Esophagus (tissue), 2 donors: ENCODE measurements around the gene KREMEN1. TPM values are rescaled to one million over a fixed set of nuclear protein-coding genes. Genes with fewer than 3 reads are reported as not detected.

Experiments
- H3K27ac ChIP-seq, 2 donors: one replicate each; pipeline ENCODE4 v1.5.1; 2013; ENCODE audit warnings: low read depth in 2 of 2, mild to moderate bottlenecking in 2 of 2, inconsistent platforms in 1 of 2, low read length in 1 of 2, moderate library complexity in 1 of 2
- H3K27me3 ChIP-seq, 2 donors: one replicate each; pipeline ENCODE4 v1.6.1; 2013; ENCODE audit warnings: low read length in 2 of 2, control low read depth in 1 of 2, mild to moderate bottlenecking in 1 of 2; ENCODE audit not compliant: insufficient read depth in 2 of 2, control insufficient read depth in 1 of 2
- H3K36me3 ChIP-seq, 2 donors: one replicate each; pipeline ENCODE4 v1.6.1; 2013; ENCODE audit warnings: low read length in 1 of 2; ENCODE audit not compliant: control insufficient read depth in 2 of 2, insufficient read depth in 2 of 2
- H3K4me1 ChIP-seq, 2 donors: one replicate each; pipeline ENCODE4 v1.6.1; 2013; ENCODE audit warnings: low read length in 1 of 2; ENCODE audit not compliant: control insufficient read depth in 2 of 2, insufficient read depth in 2 of 2
- H3K4me3 ChIP-seq, 2 donors: one replicate each; pipeline ENCODE4 v1.5.1; 2013; ENCODE audit warnings: low read length in 2 of 2, mild to moderate bottlenecking in 2 of 2, low read depth in 1 of 2, moderate library complexity in 1 of 2
- H3K9me3 ChIP-seq, 2 donors: one replicate each; pipeline ENCODE4 v1.6.1; 2013; ENCODE audit warnings: mild to moderate bottlenecking in 2 of 2, low read depth in 1 of 2, low read length in 1 of 2, moderate library complexity in 1 of 2; ENCODE audit not compliant: control insufficient read depth in 2 of 2, insufficient read depth in 1 of 2
- WGBS, 2 donors: extraction: QIAGEN DNeasy Blood & Tissue Kit; methylation state at CpG; one replicate each; pipeline ENCODE4 v1.1.7; 2013; 5-methylcytosine and 5-hydroxymethylcytosine counted together
- polyA plus RNA-seq, 2 donors: library from polyadenylated mRNA; stranded (reverse); fragments of 200-250 nt; gene quantifications; one replicate each; pipeline ENCODE4 v1.2.3, GENCODE V29; 2013
- donor health status: healthy with polysubstance abuse.
- donor health status: Bipolar disorder and iron deficiency.

Gene KREMEN1
- polyA plus RNA-seq, 2 donors = 29.1 to 31.4 TPM

DNA sequence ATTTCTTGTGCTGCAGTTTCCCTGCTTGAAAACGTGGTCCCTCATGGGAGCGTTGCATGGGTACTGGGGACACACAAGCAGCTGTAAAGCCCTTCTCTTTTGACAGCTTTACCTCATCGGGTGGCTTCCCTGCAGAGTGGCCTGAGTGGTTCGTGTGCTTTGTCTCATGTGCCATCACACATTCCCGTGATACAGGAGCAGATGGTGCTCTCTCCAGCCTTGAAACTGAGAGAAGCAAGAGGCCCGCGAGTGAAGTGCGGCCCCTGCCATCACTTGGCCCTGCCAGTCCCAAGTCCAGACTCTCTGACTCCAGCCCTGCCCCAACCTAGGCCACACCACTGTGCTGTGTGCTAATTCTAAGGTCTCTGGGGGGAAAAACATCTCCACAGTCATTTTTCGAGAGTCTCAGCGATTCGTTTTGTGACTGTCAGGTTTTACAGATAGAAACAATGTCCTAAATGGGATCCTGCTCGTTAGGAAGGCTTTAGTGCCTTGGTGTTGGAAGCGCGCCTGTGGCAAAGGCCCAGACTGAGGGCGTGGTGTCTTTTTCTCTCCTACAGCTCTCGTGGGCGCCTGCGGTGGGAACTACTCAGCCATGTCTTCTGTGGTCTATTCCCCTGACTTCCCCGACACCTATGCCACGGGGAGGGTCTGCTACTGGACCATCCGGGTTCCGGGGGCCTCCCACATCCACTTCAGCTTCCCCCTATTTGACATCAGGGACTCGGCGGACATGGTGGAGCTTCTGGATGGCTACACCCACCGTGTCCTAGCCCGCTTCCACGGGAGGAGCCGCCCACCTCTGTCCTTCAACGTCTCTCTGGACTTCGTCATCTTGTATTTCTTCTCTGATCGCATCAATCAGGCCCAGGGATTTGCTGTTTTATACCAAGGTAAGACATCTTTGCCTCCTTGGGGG lies 64.2 kb downstream of the KREMEN1 start:
- no peak overlapping the region for H3K4me3 ChIP-seq
- 82% methylated on average over 31 of the region's 31 CpGs for WGBS, 2 donors
- H3K9me3 ChIP-seq = peaks cover 0 to 2% of the 10 kb centered on the region in 2 donors
- no peak overlapping the region for H3K27ac ChIP-seq
- H3K36me3 ChIP-seq = peaks cover 9 to 28% of the 10 kb centered on the region in 2 donors
- H3K4me1 ChIP-seq = no peaks in the 10 kb centered on the region
- H3K27me3 ChIP-seq = no peaks in the 10 kb centered on the region

DNA sequence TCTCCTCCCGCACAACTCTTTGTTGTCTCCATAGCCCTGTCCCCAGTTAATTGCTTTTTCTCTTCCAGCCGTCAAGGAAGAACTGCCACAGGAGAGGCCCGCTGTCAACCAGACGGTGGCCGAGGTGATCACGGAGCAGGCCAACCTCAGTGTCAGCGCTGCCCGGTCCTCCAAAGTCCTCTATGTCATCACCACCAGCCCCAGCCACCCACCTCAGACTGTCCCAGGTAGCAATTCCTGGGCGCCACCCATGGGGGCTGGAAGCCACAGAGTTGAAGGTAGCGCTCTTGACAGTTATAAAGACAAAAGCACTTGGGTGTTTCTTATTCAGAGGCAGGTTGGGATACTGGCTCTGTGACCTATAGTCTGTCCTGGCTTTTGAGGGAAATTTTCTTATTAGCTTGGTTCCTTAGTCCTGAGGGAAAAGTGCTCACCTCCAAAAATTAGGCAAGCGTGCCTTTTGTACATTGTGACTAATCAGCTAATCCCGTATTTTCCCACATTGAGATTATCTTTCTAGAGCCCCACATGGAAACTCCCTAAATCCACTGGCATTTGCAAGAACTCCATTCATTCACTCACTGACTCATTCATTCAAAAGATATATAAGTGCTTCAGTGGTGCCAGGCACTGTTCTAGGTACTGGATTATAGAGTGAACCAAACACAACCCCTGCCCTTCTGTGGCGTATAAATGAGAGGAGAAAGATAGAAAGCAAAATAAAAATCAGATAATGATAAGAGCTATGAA lies 65.9 kb downstream of the KREMEN1 start:
- no peak overlapping the region for H3K27ac ChIP-seq
- H3K4me1 ChIP-seq = no peaks in the 10 kb centered on the region
- no peak overlapping the region for H3K4me3 ChIP-seq
- WGBS, 2 donors = 88 to 89% methylated on average over 13 of the region's 13 CpGs
- H3K36me3 ChIP-seq = peaks cover 9 to 30% of the 10 kb centered on the region in 2 donors
- no peaks in the 10 kb centered on the region for H3K27me3 ChIP-seq
- H3K9me3 ChIP-seq = peaks cover 0 to 2% of the 10 kb centered on the region in 2 donors

DNA sequence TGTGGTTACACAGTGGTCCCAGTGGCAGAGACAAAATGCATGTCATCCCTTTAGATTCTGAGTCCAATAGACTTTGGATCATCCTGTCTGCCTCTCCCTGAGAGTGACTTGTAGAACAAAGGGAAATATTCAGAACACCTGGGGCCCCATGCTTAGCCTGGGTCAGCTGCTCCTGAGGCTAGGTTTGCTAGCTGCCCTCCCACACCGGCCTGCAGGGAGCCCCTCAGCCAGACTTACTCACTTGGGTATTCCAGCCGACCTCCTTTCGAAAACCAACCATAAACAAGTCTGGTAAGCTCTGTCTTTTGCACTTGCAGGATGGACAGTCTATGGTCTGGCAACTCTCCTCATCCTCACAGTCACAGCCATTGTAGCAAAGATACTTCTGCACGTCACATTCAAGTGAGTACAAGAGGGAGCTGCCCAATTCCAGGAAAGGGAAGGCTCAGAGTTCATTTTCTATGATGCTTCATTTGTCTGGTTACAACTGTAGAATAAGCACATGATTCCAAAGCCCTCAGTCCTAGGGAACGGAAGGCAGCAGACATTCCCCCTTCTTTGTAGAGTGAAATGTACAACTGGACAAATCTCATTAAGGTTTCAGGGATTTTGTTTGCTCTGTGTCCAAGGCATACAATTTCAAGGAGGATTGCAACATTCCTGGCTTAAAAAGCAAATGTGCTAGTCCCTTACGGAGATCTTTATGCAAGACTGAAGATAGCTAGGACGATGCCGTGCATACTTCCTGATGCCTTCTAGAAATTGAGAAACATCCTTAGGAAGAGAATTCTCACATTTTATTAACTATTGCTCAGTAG lies 67.3 kb downstream of the KREMEN1 start:
- peaks cover 9 to 37% of the 10 kb centered on the region in 2 donors for H3K36me3 ChIP-seq
- no peaks in the 10 kb centered on the region for H3K27me3 ChIP-seq
- H3K4me1 ChIP-seq = peaks cover 0 to 2% of the 10 kb centered on the region in 2 donors
- H3K4me3 ChIP-seq = no peak overlapping the region
- 67 to 70% methylated on average over 8 of the region's 8 CpGs for WGBS, 2 donors
- H3K9me3 ChIP-seq = no peaks in the 10 kb centered on the region
- H3K27ac ChIP-seq = no peak overlapping the region

DNA sequence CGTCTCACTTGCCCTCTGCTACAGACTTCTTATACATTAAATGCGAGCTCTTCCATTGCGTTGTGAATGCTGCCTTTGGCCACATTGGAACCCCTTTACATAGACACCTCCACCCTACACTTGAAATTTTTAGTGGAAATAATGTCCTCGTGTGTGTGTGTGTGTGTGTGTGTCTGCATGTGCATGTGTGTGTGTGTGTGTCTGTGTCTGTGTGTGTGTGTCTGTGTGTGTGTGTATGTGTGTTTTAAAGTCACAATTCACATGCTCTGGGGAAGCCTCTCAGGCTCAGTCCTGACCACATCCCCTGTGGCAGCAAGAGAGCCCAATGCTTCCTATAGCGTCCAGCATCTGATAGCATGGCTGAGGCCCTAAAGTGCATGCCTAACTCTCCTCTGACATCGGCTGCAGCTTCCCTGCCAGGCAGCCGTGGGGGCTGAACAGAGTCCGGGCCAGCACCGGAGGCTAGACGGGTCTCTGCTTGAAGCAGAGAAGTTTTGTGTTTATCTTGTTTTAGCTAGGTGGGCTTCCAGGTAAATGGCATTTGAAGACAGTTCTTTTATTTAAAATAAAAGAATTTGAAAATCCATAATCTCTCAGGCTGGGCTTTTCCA lies 68.3 kb downstream of the KREMEN1 start:
- peaks cover 9 to 36% of the 10 kb centered on the region in 2 donors for H3K36me3 ChIP-seq
- no peak overlapping the region for H3K27ac ChIP-seq
- WGBS, 2 donors = 81 to 82% methylated on average over 10 of the region's 10 CpGs
- H3K4me1 ChIP-seq = peaks cover 0 to 8% of the 10 kb centered on the region in 2 donors
- no peak overlapping the region for H3K4me3 ChIP-seq
- H3K9me3 ChIP-seq = no peaks in the 10 kb centered on the region
- H3K27me3 ChIP-seq = no peaks in the 10 kb centered on the region

DNA sequence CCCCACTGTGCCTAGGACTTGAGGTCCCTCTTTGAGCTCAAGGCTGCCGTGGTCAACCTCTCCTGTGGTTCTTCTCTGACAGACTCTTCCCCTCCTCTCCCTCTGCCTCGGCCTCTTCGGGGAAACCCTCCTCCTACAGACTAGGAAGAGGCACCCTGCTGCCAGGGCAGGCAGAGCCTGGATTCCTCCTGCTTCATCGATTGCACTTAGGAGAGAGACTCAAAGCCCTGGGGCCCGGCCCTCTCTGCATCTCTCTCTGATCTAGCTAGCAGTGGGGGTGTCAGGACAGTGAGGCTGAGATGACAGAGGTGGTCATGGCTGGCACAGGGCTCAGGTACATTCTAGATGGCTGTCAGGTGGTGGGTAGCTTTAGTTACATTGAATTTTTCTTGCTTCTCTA lies 69.3 kb downstream of the KREMEN1 start:
- WGBS, 2 donors = 79 to 87% methylated on average over 5 of the region's 5 CpGs
- Histone ChIP-seq H3K4me3 (no peak overlapping the region), H3K27ac (no peak overlapping the region), H3K9me3 (no peaks in the 10 kb centered on the region), H3K4me1 (peaks cover 0 to 8% of the 10 kb centered on the region in 2 donors), H3K36me3 (peaks cover 9 to 39% of the 10 kb centered on the region in 2 donors), H3K27me3 (no peaks in the 10 kb centered on the region)

DNA sequence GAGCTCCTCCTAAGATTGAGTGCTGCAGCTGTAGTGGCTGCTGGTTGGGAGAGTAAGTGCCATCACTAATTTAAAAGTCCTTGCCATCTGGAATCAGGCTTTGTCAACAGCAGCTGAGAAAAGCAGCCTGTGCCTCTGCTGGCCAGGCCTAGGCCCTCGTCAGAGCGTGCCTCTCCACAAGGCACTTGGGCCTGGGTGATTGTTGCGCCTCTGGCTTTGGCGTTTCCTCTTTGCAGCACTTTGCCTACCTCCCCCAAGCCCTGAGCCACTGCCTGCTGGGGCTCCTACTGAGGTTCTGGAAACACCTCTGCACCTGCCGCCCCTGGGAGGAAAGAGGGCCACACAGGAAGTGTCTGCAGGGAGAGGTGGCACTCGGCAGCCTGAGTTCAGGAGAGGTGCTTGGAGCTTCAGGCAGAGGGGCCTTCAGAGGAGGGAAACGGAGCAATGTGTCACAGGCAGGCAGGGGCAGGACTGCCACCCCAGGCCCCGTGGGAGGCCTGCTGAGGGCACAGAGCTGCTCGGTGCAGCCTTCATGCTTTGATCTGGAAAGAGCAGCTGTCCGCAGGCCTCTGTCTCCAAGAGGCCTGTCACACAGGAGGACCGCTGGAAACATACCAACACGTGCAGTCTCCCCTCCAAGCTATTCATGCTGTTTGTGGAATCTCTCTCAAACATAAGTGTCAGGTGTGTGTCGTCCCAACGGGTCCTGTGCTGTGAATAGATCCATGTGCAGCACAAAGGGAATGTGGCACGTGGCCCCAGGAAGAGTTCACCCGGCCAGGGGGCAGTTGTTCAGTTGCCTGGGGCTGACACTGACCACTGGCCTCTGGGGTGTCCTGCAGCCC lies 71.3 kb downstream of the KREMEN1 start:
- Histone ChIP-seq H3K27me3 (no peaks in the 10 kb centered on the region), H3K36me3 (peaks cover 5 to 37% of the 10 kb centered on the region in 2 donors), H3K4me1 (peaks cover 0 to 8% of the 10 kb centered on the region in 2 donors), H3K4me3 (no peak overlapping the region), H3K27ac (no peak overlapping the region), H3K9me3 (no peaks in the 10 kb centered on the region)
- WGBS, 2 donors = 72 to 78% methylated on average over 16 of the region's 16 CpGs

DNA sequence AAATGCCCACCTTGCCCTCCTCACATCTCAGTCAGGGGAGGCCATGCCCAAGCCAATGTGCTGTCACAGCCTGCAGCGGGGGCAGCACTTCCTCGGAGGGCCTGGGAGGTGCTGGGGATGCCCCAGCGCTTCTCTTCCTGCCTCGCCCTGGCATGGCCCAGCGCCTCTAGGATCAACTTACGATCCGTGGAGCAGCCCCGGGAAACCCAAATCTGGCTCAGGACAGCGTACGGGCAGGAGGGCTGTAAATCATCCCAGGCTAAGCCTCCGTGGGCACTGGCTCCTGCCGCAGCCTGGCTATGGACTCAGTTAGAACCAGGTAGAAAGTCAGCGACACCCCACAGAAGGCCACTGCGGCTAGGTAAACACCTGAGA lies 71.9 kb downstream of the KREMEN1 start:
- Histone ChIP-seq H3K36me3 (peaks cover 5 to 37% of the 10 kb centered on the region in 2 donors), H3K9me3 (no peaks in the 10 kb centered on the region), H3K4me3 (no peak overlapping the region), H3K27ac (peak overlapping the region in 1 of 2 donors; percentile 22), H3K4me1 (peaks cover 0 to 8% of the 10 kb centered on the region in 2 donors), H3K27me3 (no peaks in the 10 kb centered on the region)
- 61 to 75% methylated on average over 14 of the region's 14 CpGs for WGBS, 2 donors

DNA sequence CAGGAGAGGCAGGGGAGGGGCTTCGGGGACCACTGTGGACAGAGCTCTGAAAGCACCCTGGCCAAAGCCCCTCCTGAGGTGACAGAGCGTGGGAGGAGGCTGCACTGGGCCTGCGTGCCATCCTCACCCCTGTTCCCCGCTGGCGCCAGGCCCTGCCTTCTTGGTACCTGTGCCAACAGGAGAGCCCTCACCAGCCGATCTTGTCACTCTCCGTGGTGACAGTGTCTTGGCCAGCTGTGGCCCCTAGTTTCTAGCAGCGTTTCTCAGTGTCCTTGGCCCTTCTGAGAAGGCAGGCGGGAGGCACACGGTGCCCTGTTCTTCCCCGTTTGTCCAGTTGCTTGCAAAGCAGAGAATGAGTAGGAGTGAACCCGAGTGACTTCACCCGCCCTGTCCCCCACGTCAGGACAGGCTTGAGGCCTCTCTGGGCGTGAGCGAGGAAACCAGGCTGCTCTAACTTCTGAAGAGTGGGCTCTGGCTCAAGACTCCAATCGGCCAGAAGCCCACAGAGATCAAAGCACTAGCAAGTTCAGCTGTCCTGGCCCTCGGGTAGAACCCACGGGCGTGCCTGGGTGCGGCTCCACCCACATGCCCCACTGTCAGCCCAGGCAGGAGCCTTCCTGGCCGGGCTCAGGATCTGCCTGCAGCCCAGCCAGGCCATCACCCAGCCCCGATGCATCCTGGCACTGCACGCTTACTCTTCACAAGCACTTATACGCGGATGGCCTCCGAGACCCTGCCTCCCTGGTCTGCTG lies 72.7 kb downstream of the KREMEN1 start:
- Histone ChIP-seq H3K27me3 (no peaks in the 10 kb centered on the region), H3K36me3 (peaks cover 9 to 37% of the 10 kb centered on the region in 2 donors), H3K9me3 (no peaks in the 10 kb centered on the region), H3K27ac (peak overlapping the region in 1 of 2 donors; percentile 45), H3K4me3 (no peak overlapping the region), H3K4me1 (peaks cover 0 to 8% of the 10 kb centered on the region in 2 donors)
- 50 to 64% methylated on average over 27 of the region's 27 CpGs for WGBS, 2 donors
